ACC112 (cell line): ENCODE data around the gene SPATA22.

Experiments
- H2AFZ ChIP-seq: fragments of 200-600 bp; sonication (generic); one replicate; pipeline ENCODE4 v1.6.0; 2017; ENCODE audit warnings: antibody characterized with exemption, low read length; ENCODE audit not compliant: unreplicated experiment
- H3K27ac ChIP-seq: fragments of 200-600 bp; sonication (generic); 2 replicates; pipeline ENCODE4 v1.5.1; 2014; ENCODE audit warnings: low read depth, mild to moderate bottlenecking, antibody characterized with exemption, low read length, moderate library complexity
- H3K27me3 ChIP-seq: fragments of 200-600 bp; sonication (generic); 2 replicates; pipeline ENCODE4 v1.6.1; 2014; ENCODE audit warnings: mild to moderate bottlenecking, antibody characterized with exemption, low read length, moderate library complexity, mixed read lengths; ENCODE audit not compliant: insufficient read depth
- H3K36me3 ChIP-seq: fragments of 200-600 bp; sonication (generic); 2 replicates; pipeline ENCODE4 v1.6.1; 2016; ENCODE audit warnings: mild to moderate bottlenecking, antibody characterized with exemption, low read length, moderate library complexity, mixed read lengths; ENCODE audit not compliant: insufficient read depth
- H3K4me1 ChIP-seq: fragments of 200-600 bp; sonication (generic); one replicate; pipeline ENCODE4 v1.6.1; 2016; ENCODE audit warnings: low read length, mixed read lengths; ENCODE audit not compliant: insufficient read depth, unreplicated experiment, control insufficient read depth
- H3K4me3 ChIP-seq: fragments of 200-600 bp; sonication (generic); 2 replicates; pipeline ENCODE4 v1.5.1; 2014; ENCODE audit warnings: mild to moderate bottlenecking, low read depth, low read length
- H3K79me2 ChIP-seq: fragments of 200-600 bp; sonication (generic); one replicate; pipeline ENCODE4 v1.6.0; 2016; ENCODE audit warnings: low read length; ENCODE audit not compliant: control insufficient read depth, unreplicated experiment, insufficient read depth

The SPATA22 gene

DNA sequence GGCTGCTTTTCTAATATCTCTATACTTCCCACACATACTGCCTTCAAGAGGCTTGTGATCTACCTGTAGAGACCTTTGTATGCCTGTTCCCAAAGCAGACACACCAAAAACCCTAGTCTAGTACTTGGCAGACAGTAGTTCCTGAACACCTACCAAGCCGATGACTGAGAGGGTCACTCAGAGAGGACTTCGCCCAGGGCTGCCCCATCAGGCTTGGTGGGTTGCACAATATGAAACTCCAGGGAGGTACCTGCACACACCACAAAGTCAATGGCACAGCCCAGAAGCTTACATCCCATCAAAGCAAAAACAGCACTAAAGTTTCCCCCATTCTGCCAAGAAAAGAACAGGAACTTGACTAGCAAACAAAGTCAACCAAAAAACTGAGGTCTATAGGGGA is 34.4 kb upstream of the SPATA22 start:
- Histone ChIP-seq H3K27me3 (peaks cover 10% of the 10 kb centered on the region; the same call in 1 of the 2 replicates), H3K36me3 (no peaks in the 10 kb centered on the region), H3K4me3 (no peak overlapping the region), H3K79me2 (no peaks in the 10 kb centered on the region), H3K27ac (no peak overlapping the region), H2AFZ (no peak overlapping the region), H3K4me1 (no peaks in the 10 kb centered on the region)

- no peak overlapping the region for H2AFZ ChIP-seq
- no peaks in the 10 kb centered on the region for H3K79me2 ChIP-seq
- no peaks in the 10 kb centered on the region for H3K4me1 ChIP-seq
- peaks cover 10% of the 10 kb centered on the region; the same call in 1 of the 2 replicates for H3K27me3 ChIP-seq
- no peak overlapping the region for H3K27ac ChIP-seq
- no peak overlapping the region for H3K4me3 ChIP-seq
- no peaks in the 10 kb centered on the region for H3K36me3 ChIP-seq
Measured at GRCh38 chr17:3505008-3505407, 33.4 kb upstream of the SPATA22 start.

- H3K27ac ChIP-seq, result no peak overlapping the region
- no peak overlapping the region for H2AFZ ChIP-seq
- peaks cover 10% of the 10 kb centered on the region; the same call in 1 of the 2 replicates for H3K27me3 ChIP-seq
- H3K4me3 ChIP-seq, result no peak overlapping the region
- H3K36me3 ChIP-seq, result no peaks in the 10 kb centered on the region
- no peaks in the 10 kb centered on the region for H3K4me1 ChIP-seq
- no peaks in the 10 kb centered on the region for H3K79me2 ChIP-seq
Measured at GRCh38 chr17:3503285-3503684, 31.7 kb upstream of the SPATA22 start.

DNA sequence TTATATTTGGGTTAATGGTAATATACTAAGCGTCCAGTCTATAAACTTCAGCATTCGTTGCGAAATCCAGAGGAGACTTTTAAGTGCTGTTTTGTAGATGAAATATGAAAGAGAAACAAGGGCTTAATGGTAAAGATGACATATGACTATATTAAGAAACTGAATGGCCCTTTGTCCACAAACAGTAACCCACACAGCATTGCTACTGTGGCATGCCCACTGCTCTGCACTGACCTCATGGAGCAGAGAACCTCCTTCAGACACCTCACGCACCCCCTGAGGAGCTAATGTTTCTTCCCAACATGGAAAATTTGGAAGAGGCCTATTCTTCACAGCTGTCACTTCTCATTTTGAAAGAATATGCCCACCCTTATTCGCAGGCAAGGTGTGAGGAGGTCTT is 30.8 kb upstream of the SPATA22 start:
- H3K4me1 ChIP-seq, result no peaks in the 10 kb centered on the region
- no peaks in the 10 kb centered on the region for H3K36me3 ChIP-seq
- H3K4me3 ChIP-seq, result no peak overlapping the region
- H3K27ac ChIP-seq, result no peak overlapping the region
- peaks cover 8% of the 10 kb centered on the region; the same call in 1 of the 2 replicates for H3K27me3 ChIP-seq
- no peaks in the 10 kb centered on the region for H3K79me2 ChIP-seq
- no peak overlapping the region for H2AFZ ChIP-seq

DNA sequence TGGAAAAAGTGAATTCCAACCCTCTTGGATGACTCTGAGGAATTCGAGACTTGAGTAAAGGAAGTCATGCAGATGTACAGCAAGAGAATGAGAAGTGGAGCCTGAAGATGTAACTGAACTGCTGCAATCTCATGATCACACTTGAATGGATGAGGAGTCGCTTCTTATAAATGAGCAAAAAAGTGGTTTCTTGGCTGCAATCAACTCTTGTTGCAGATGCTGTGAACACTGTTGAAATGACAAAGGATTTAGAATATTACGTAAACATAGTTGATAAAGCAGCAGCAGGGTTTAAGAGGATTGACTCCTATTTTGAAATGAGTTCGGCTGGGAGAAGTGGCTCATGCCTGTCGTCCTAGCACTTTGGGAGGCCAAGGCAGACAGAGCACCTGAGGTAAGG is 29.7 kb upstream of the SPATA22 start:
- no peak overlapping the region for H2AFZ ChIP-seq
- peaks cover 8% of the 10 kb centered on the region; the same call in 1 of the 2 replicates for H3K27me3 ChIP-seq
- H3K36me3 ChIP-seq, result no peaks in the 10 kb centered on the region
- no peak overlapping the region for H3K4me3 ChIP-seq
- no peak overlapping the region for H3K27ac ChIP-seq
- no peaks in the 10 kb centered on the region for H3K4me1 ChIP-seq
- H3K79me2 ChIP-seq, result no peaks in the 10 kb centered on the region

GRCh38 chr17:3497101-3497500 is 25.5 kb upstream of the SPATA22 start:
- Histone ChIP-seq H3K4me1 (no peaks in the 10 kb centered on the region), H3K79me2 (no peaks in the 10 kb centered on the region), H3K27me3 (peaks cover 8% of the 10 kb centered on the region; the same call in 1 of the 2 replicates), H2AFZ (no peak overlapping the region), H3K4me3 (no peak overlapping the region), H3K27ac (no peak overlapping the region), H3K36me3 (no peaks in the 10 kb centered on the region)

DNA sequence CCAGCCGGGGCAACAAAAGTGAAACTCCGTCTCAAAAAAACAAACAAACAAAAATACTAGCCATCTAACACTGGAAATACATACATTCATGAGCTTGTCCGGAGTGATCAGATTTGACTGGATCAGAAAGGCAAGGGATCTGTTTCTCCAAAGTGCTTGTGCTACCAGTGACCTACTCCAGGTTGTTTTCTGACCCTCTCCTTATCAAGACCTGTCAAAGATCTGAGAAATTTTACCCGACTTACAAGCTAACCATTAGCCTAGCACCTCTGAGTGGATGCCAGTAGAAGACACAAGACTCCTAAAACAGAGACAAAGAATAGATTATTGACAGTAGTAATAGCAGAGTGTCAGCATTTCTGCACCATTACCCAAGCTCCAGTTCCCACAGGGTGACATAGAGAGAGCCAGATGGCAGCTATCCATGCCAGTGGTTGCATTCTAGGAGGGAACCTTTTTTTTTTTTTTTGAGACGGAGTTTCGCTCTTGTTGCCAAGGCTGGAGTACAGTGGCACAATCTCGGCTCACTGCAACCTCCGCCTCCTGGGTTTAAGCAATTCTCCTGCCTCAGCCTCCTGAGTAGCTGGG is 14.0 kb upstream of the SPATA22 start:
- no peaks in the 10 kb centered on the region for H3K79me2 ChIP-seq
- H3K27ac ChIP-seq, result no peak overlapping the region
- H3K27me3 ChIP-seq, result peaks cover 31% of the 10 kb centered on the region
- no peak overlapping the region for H3K4me3 ChIP-seq
- no peaks in the 10 kb centered on the region for H3K4me1 ChIP-seq
- H2AFZ ChIP-seq, result no peak overlapping the region
- H3K36me3 ChIP-seq, result no peaks in the 10 kb centered on the region

DNA sequence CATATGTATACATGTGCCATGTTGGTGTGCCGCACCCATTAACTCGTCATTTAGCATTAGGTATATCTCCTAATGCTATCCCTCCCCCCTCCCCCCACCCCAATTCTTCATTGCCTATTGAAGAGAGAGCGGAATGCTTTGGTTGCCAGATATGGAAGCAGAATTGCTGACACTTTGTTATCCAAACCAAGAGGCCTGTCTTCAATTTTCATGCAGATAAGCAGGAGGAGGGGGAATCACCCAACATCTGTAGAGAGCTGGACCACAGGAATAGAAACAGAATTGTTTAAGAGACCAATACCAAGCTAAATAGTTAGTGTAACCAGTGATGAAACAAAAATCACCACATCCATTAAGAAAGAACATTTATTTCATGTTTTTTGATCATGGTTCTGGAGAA is 11.2 kb upstream of the SPATA22 start:
- Histone ChIP-seq H3K27me3 (peaks cover 14% of the 10 kb centered on the region), H3K79me2 (no peaks in the 10 kb centered on the region), H3K4me3 (no peak overlapping the region), H3K36me3 (no peaks in the 10 kb centered on the region), H3K27ac (no peak overlapping the region), H2AFZ (no peak overlapping the region), H3K4me1 (no peaks in the 10 kb centered on the region)

- Histone ChIP-seq H3K4me3 (no peak overlapping the region), H3K27me3 (peaks cover 7% of the 10 kb centered on the region), H2AFZ (no peak overlapping the region), H3K27ac (no peak overlapping the region), H3K36me3 (no peaks in the 10 kb centered on the region), H3K4me1 (peaks cover 6% of the 10 kb centered on the region), H3K79me2 (no peaks in the 10 kb centered on the region)
Measured at GRCh38 chr17:3479988-3480387, 8.4 kb upstream of the SPATA22 start.

DNA sequence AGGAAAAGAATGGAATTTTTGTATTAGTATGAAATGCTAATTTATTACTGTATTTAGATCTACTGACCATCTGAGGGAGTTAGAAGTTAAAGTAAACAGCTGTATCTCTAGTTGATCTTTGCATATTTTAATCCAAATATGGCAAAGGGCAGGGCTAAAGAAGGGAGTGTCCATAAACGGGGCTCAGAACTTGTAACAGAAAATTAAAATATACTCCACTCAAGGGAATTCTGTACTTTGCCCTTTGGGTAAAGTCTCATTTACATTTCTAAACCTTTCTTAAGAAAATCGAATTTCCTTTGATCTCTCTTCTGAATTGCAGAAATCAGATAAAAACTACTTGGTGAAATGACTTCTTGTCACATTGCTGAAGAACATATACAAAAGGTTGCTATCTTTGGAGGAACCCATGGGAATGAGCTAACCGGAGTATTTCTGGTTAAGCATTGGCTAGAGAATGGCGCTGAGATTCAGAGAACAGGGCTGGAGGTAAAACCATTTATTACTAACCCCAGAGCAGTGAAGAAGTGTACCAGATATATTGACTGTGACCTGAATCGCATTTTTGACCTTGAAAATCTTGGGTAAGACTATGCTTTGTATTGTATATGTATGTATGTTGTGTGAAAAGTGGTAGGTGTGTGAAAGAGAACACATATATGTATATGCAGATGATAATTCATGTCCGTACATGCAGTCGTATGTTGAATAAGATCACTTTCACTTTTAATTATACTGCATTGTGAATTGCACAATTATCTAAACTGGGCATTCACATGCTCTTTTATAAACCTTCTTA is 4.4 kb upstream of the SPATA22 start, which contains the start of gene ASPA:
TSS of gene ASPA (plus strand) at position 186 of the 799 bp plus-strand sequence. CDS start at position 349, 163 bp downstream.
- Histone ChIP-seq H3K27me3 (peaks cover 3% of the 10 kb centered on the region; the same call in 1 of the 2 replicates), H3K36me3 (no peaks in the 10 kb centered on the region), H3K27ac (peak within 1 kb of the TSS; percentile 29), H3K79me2 (no peaks in the 10 kb centered on the region), H3K4me3 (peak within 1 kb of the TSS; percentile 79), H3K4me1 (peaks cover 18% of the 10 kb centered on the region), H2AFZ (peak within 1 kb of the TSS; percentile 98)
